ENCODE data around the gene NTN5.

The NTN5 gene

GRCh38 chr19:48676487-48676886 is 3.7 kb upstream of the NTN5 start:
- TF ChIP-seq CTCF (IDR thresholded peaks at IDR 0.05; ENCODE audit: control extremely low read depth, extremely low read depth, low read depth, missing control alignments): no peak
- POLR2A ChIA-PET: no interaction called here
- peak; percentile 20 for DNase-seq (ENCODE audit: extremely low spot score)
- CTCF ChIA-PET: interaction anchor here (1.1 to 5.6 kb wide), 6 partner anchors 8 to 168 kb away, joined by 3 to 23 read pairs (median 4); partner anchors contain the start of gene CA11

GRCh38 chr19:48674921-48675824 is 2.4 kb upstream of the NTN5 start:
- POLR2A ChIA-PET: interaction anchor here (0.5 kb wide), 1 partner anchor 42 kb away, joined by 3 read pairs; no protein-coding TSS in a partner anchor
- peak; percentile 92 for DNase-seq (ENCODE audit: extremely low spot score)
- CTCF ChIA-PET: interaction anchor here (0.6 to 5.6 kb wide), 35 partner anchors 8 to 296 kb away, joined by 3 to 23 read pairs (median 4); partner anchors contain the start of genes CA11, HSD17B14 and IZUMO1
- peak; percentile 87 for TF ChIP-seq CTCF (IDR thresholded peaks at IDR 0.05; ENCODE audit: control extremely low read depth, extremely low read depth, low read depth, missing control alignments)

GRCh38 chr19:48674216-48674809 is 1.5 kb upstream of the NTN5 start:
- ChIA-PET CTCF (interaction anchor here (0.6 to 5.6 kb wide), 28 partner anchors 8 to 296 kb away, joined by 3 to 23 read pairs (median 5); partner anchors contain the start of genes CA11, HSD17B14 and IZUMO1), POLR2A (interaction anchor here (0.5 kb wide), 1 partner anchor 43 kb away, joined by 3 read pairs; no protein-coding TSS in a partner anchor)
- no peak for TF ChIP-seq CTCF (IDR thresholded peaks at IDR 0.05; ENCODE audit: control extremely low read depth, extremely low read depth, low read depth, missing control alignments)
- peak; percentile 16 for DNase-seq (ENCODE audit: extremely low spot score)

GRCh38 chr19:48673436-48674100 is 751 bp upstream of the NTN5 start:
- ChIA-PET CTCF (interaction anchor here (1.1 to 5.6 kb wide), 15 partner anchors 7 to 169 kb away, joined by 3 to 23 read pairs (median 7); partner anchors contain the start of genes CA11 and HSD17B14), POLR2A (no interaction called here)
- TF ChIP-seq CTCF (IDR thresholded peaks at IDR 0.05; ENCODE audit: control extremely low read depth, extremely low read depth, low read depth, missing control alignments): no peak

GRCh38 chr19:48671446-48671995 is 1.3 kb downstream of the NTN5 start:
- peak; percentile 12 for DNase-seq (ENCODE audit: extremely low spot score)
- ChIA-PET CTCF (no interaction called here), POLR2A (no interaction called here)
- no peak for TF ChIP-seq CTCF (IDR thresholded peaks at IDR 0.05; ENCODE audit: control extremely low read depth, extremely low read depth, low read depth, missing control alignments)

More at GRCh38 chr19:48673436-48674100, 751 bp upstream of the NTN5 start:
- no peak for DNase-seq (ENCODE audit: extremely low spot score)
